DMS 273 treated with DMSO at 0.1 percent for 48 hours (cell line): ENCODE data around the gene SLC30A7.
"Not testable (repeated sequence)": the region's sequence is repeated elsewhere in the genome, so short reads cannot be mapped to it uniquely, and the experiment has no call there.

Source experiments
- DNase-seq: peaks from one replicate; lab custom pipeline; 2025; lab: John Stamatoyannopoulos, UW

Gene SLC30A7

DNA sequence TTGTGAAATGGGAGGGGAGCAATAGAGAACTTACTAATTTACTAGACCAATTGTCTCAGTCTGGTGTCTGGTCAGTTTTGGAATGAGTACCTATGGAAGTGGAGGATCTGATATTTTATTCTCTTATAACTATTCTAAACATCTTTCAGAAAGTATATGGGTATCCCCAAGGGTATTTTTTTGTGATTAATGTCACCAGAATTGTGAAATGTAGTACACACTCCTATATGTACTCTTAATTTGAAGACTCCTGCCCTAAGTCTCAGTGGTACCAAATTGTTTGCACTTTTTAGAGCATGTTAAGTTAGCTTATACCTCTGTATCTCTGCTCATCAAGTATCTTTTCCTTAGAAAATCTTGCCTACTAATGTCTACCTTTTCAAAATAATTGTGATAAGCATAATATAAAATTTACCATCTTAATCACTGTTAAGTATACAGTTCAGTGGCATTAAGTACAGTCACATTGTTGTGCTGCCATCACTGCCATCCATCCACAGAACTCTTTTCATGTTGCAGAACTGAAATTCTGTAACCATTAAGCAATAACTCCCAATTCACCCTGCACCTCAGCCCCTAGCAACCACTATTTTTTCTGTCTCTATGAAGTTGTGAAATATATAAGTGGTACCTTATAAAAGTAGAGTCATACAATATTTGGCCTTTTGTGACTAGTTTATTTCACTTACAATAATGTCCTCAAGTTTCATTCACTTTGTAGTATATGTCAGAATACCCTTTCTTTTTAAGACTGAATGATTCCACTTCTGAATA, 40.5 kb downstream of the SLC30A7 start:
- DNase-seq, result no peak

DNA sequence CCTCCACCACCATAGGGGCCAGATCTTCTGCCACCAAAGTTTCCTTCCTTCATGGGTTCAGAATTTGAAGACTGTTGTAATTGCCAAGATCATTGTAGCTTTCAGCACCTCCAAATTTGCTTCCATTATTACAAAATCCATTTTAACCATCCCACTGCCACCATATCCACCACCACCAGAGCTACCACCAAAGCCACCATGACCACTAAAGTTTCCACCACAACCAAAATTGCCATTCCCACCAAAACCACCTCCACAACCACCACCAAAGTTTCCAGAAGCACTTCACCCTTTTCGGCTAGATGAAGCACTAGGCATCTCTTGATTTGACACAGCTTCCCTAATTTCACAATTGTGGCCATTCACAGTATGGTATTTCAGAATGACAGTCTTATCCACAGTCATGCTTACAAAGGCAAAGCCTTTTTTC, 45.2 kb downstream of the SLC30A7 start:
- DNase-seq, result no peak

DNA sequence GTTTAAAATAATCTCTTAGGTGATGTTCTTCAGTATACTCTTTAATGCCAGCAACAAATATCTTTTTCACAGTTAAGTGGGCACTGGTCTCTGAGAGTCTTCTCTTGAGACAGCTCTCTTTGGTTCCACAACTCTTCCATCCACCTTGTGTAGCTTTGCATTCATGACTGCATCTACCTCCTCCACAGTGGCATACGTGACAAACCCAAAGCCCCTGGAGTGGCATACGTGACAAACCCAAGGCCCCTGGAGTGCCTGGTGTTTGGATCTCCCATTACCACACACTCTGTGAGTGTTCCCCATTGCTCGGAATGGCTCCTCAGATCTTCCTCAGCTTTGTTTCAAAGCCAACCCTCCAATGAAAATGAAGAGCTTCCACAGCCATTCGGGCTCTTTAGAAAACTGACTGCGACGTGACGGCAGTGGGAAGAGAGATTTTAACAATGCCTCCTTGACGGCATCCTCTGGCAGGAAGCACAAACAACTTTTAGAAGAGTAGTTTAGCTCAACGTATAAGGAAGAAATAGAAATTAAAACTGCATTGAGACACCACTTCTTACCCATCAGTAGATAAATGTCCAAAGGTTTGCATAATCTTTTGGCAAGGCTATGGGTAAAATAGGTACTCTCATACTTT, 45.8 kb downstream of the SLC30A7 start:
- DNase-seq, result no peak

DNA sequence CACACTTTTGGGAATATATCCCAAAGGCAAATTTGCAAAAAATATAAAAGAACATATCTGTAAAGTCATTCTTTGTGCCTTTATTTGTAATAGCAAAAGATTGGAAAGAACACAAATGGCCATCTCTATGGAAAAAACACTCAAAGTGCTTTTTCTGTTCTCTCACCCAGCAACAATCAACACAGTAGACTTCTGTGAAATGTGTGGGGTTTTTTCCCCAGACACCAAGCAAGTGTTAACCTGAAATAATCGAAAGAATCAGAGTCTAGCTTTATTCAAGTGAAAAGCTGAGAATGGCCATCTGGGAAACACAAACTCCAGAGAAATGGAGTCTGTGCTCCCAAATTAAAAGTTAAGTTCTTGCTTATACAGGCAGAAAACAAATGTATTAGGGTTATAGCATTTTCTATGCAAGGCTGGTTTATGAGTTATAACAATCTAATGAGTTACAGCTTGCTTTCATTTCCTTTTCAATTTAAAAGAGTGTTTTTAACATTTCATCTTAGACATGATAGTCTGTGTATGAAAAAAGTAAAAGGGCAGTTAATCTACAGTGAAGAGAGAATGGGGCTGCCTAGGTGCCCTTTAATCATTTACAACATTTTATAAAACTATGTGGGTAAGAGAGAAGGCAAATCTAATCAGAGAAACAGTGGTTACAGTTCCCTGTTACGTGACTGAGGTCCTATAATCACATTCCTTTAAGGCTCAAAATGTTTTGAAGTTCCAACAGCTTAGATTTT, 46.6 kb downstream of the SLC30A7 start:
- no peak for DNase-seq

DNA sequence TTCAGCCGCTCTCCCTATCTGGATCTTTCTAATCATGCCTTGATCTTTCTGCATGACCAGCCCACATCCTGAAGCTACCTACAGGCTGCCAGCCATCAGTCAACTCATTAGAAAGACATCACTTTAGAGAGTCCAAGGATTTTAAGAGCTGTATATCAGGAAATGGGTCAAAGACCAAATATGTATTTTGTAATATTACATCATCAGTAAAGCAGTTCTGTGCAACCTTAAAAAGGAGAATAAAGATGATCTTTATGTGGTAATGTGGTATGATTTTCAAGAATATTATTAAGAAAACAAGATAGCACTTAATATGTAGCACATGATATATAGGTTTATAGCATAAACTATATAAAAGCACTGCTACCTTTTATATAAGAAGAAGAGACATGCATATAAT, 47.6 kb downstream of the SLC30A7 start:
- no peak for DNase-seq

DNA sequence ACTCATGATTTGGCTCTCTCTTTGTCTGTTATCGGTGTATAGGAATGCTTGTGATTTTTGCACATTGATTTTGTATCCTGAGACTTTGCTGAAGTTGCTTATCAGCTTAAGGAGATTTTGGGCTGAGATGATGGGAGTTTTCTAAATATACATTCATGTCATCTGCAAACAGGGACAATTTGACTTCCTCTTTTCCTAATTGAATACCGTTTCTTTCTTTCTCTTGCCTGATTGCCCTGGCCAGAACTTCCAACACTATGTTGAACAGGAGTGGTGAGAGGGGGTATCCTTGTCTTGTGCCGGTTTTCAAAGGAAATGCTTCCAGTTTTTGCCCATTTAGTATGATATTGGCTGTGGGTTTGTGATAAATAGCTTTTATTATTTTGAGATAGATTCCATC, 50.2 kb downstream of the SLC30A7 start:
- not testable (repeated sequence) for DNase-seq

DNA sequence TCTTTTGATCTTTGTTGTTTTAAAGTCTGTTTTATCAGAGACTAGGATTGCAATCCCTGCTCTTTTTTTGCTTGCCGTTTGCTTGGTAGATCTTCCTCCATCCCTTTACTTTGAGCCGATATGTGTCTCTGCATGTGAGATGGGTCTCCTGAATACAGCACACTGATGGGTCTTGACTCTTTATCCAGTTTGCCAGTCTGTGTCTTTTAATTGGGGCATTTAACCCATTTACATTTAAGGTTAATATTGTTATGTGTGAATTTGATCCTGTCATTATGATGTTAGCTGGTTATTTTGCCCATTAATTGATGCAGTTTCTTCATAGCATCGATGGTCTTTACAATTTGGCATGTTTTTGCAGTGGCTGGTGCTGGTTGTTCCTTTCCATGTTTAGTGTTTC, 51.9 kb downstream of the SLC30A7 start:
- not testable (repeated sequence) for DNase-seq

DNA sequence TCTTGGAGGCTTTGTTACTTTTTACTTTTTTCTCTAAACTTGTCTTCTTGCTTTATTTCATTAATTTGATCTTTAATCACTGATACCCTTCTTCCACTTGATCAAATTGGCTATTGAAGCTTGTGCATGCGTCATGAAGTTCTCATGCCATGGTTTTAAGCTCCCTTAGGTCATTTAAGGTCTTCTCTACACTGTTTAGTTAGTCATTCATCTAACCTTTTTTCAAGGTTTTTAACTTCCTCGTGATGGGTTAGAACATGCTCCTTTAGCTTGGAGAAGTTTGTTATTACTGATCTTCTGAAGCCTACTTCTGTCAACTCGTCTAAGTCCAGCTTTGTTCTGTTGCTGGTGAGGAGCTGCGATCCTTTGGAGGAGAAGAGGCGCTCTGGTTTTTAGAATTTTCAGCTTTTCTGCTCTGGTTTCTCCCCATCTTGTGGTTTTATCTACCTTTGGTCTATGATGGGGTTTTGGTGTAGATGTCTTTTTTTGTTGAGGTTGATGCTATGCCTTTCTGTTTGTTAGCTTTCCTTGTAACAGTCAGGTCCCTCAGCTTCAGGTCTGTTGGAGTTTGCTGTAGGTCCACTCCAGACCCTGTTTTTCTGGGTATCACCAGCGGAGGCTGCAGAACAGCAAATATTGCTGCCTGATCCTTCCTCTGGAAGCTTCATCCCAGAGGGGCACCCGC, 53.0 kb downstream of the SLC30A7 start:
- DNase-seq, result not testable (repeated sequence)

DNA sequence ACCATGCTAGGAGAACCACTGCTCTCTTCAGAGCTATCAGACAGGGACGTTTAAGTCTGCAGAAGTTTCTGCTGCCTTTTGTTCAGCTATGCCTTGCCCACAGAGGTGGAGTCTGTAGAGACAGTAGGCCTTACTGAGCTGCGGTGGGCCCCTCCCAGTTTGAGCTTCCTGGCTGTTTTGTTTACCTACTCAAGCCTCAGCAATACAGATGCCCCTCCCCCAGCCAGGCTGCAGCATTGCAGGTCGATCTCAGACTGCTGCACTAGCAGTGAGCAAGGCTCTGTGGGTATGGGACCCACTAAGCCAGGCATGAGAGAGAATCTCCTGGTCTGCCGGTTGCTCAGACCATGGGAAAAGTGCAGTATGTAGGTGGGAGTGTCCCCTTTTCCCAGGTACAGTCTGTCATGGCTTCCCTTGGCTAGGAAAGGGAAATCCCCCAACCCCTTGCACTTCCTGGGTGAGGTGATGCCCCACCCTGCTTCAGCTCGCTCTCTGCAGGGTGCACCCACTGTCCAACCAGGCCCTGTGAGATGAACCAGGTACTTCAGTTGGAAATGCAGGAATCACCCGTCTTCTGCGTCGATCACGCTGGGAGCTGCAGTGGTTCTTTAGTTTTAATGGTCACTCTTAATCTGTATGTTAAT, 53.7 kb downstream of the SLC30A7 start:
- not testable (repeated sequence) for DNase-seq

DNA sequence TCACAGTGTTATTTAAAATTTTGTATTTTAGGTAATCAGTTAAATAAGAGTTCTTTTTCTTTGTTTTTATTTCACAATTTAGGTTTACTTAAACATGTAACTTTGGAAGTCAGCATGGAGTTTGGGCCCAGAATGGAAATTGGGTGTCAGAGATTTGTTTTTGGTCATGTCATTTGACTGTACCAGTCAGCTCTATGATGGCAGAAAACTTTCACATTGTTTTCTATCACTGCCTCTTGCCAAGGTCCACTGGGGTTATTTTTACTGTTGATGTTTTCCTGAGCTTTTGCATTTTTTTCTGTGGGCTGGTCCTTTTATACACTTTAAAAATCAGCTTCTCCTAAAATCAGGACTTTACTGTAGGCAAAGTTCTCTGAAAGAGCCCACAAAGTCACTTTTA, 54.4 kb downstream of the SLC30A7 start:
- DNase-seq, result no peak

DNA sequence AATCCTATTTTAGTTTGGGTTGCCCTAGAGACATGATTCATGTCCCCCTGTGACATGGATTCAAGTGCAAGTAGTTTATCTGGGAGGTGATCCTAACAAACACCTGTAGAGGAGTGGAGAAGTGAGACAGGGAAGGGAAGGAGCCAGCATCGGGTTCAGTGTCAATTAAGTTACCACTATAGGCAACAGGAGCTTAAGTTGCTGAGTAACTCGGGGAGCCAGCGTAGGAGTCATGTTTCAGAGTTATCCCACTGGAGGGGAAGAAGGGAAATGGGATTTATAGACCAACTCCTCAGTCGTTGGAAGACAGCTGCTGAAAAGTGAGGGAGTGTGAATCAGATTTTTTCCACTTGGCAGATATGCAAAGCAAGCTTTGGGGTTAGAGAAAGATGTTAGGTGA, 54.9 kb downstream of the SLC30A7 start:
- no peak for DNase-seq

DNA sequence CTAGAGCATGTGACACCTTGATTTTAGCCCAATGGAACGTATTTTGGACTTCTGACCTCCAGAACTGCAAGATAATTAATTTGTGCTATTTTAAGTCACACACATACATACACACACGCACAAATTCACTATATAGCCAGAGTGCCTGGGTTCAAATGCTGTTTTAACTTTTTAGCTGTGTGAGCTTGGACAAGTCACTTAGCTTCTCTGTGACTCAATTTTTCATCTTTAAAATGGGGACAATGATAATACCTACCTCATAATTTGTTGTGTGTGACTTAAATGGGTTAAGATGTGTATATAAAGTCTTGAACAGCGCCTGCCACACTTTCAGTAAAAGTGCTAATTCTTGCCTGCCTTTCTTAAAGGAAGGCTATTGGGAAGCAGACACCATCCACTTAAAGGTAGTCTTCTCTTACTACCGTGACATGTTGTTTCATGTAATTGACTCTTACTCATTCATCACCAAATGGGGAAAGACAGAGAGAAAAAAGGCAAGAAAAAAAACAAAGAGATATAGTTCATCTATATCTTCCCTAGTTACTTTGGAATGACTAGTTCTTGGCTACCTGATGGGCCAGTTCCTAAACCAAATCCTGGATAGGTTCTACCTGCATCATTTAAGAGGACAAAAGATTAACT, 56.3 kb downstream of the SLC30A7 start:
- no peak for DNase-seq

DNA sequence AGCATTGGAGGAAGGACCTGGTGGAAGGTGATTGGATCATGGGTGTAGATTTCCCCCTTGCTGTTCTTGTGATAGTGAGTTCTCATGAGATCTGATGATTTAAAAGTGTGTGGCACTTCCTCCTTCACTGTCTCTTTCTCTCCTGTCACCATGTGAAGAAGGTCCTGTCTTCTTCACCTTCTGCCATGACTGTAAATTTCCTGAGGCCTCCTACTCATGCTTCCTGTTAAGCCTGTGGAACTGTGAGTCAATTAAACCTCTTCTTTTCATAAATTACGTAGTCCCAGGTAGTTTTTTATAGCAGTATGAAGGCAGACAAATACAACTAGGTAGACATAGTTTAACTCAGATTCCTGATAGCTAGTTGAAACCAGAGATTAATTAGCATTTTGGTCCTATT, 57.1 kb downstream of the SLC30A7 start:
- DNase-seq, result not testable (repeated sequence)

DNA sequence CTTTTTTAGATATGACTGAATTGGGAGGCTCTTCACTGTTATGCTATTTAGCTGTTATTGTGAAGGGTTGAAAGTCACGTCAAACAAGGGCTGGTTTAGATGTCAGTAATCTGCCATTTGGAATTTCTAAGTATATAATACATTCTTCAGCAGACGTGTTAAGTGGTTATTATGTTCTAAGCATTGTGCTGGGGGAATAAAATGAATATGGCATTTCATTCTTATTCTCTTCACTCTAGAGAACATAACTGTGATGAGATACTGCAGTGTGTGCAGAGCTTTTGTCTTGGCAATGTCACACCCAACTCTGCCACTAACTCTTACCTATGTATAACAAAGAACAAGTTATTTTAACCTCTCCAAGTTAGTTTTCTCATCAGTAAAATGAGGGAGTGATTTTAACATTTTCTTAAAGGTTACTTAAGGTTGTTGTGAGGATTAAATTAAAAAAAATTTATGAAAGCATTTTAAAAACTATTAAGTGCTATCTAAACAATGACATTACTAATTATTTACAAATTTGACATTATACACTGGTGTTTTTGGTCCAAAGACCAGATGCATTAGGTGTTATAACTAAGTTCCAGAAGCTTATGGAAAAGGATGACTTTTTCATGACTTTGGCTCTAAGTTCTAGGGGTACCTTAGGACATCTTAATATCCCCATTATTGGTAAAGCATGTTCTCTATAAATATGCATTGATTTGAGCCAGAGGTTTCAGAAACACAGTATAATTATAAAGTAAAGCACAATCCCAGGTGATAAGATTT, 58.3 kb downstream of the SLC30A7 start:
- no peak for DNase-seq

DNA sequence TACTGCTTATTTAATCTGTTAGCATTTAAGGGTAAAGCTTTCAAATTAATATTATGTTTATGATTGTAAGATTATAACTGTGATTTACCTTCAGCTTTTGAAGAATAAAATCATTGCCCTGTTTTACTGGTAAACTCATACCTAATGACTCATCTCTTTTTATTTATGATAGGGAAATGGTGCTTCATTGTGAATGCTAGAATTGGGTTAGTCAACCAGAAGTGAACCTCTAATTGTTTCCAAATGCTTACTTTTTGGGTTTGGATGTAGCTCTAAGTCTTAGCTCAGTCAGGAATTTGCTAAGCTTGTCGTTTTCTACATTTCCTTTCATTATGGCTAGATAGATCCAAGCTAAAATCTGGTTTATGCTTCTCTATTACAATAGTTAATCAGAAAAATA, 59.4 kb downstream of the SLC30A7 start:
- no peak for DNase-seq

DNA sequence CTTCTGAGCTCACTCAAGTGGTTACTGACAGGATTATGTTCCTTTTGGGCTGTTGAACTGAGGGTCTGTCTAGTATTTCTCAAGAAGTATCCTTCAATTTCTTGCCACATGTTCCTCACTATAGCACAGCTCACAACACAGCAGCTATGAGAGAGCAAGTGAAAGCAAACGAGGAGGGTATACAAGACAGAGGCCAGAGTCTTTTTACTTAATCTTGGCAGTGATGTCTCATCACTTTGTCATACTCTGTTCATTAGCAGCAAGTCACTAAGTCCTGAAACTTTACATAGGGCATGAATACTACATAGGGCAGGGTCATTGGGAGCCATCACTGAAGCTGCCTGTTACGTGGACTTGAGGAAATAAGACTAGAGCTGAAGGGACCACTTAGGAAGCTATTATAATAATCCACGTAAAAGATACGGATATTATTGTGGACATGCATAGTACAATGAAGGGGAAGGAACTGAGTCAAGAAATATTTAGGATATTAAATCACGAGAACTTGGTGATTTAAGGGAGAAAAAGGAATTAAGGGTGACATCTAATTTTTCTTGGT, 63.7 kb downstream of the SLC30A7 start:
- DNase-seq, result no peak

DNA sequence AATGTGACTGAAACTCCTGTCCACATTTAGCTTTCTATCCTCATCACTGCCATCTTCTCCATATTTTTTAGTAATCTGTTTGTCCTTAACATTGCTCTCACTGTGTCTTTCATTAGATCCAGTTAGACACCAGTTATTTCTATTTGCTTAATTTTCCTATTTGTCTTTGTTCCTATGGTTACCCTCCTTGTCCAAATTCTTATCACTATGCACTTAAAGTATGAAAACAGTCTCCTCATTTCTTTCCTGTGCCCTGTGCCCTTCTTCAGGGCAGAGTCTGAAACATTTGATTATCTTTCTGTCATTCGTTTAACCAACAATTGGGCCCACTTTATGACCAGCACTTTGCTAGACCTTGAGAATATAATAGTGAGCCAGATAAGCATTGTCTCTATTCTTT, 64.2 kb downstream of the SLC30A7 start:
- no peak for DNase-seq

DNA sequence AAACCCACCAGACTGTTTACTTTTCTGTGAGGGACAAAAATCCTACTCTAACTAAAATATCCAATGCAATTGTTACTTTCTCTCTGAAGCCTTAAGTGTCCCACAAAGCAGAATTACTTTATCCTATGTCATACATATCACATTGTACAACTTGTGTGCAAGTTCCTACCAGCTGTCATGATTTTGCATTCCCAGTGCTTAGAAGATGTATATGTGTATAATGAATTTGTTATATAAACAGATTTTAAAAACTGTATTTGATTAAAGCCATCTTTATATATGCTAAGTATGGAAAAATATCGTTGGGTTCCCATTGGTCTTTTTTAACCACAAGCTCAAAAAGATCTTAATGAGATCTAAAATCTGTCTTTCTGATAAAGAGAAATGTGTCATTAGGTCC, 72.7 kb downstream of the SLC30A7 start:
- no peak for DNase-seq

DNA sequence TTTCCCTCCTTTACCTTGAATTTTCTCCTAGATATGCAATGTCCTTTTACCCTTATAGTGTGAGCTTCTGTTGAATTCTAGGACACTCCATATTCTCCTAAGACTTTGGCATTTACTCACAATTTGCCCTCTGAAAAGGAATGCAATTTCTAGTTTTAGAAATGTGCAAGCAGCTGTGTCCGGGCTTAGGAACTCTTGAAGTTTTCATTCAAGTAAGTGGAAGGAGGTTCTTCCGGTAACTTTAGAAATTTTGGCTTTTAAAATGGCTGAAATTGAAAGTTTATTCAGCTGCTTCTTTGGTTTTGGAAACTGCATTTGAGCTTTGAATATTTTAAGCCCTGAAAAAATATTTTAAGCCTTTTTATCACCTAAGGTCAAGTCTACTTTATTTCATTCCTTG, 73.4 kb downstream of the SLC30A7 start:
- no peak for DNase-seq

DNA sequence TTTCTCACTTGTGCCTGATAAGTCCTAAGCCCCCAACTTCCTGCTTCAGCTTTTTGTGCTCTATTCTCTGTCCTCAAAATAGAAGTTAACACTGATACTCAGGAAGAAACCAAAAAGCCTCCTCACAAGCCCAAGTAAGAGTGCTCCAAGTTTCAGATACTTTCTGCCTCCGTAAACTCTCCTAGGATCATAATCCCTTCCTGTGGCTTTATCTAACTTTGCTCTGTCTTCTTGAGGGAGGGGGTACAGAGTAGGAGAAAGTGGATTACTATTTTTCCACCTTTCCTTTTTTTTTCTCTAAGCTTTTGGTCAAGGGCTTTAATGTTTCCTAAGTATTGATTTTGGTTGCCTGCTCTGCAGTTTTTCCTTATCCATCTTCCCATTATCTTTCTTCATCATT, 75.1 kb downstream of the SLC30A7 start:
- no peak for DNase-seq
